ENCODE data around the gene TRAPPC5.
A peak's percentile ranks its signal among the peaks of the same experiment; 100 is the strongest.

The TRAPPC5 gene

DNA sequence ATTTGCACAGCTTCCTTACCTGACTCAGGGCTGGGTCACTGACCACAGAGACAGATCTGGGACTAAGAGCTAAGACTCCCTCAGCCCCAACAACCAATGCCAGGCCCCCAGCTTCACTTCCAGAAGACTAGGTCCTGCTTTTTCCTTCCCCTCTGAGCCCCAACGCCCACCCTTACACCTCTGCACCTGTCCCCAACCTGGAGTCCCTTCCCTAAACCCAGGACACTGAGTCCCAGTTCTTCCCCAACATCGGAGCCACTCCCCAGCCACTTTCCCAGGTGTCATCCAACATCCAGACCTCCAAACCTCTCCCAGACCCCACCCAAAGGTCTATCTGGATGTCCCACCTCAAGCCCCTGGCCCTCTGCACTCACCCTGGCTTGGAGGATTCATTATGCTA is 18.4 kb downstream of the TRAPPC5 start:
- no peak for DNase-seq (ENCODE audit: extremely low read depth in 1 of 2, low read depth in 1 of 2)

GRCh38 chr19:7699417-7700401 is 19.1 kb downstream of the TRAPPC5 start:
- DNase-seq (ENCODE audit: extremely low read depth in 1 of 2, low read depth in 1 of 2): no peak

DNA sequence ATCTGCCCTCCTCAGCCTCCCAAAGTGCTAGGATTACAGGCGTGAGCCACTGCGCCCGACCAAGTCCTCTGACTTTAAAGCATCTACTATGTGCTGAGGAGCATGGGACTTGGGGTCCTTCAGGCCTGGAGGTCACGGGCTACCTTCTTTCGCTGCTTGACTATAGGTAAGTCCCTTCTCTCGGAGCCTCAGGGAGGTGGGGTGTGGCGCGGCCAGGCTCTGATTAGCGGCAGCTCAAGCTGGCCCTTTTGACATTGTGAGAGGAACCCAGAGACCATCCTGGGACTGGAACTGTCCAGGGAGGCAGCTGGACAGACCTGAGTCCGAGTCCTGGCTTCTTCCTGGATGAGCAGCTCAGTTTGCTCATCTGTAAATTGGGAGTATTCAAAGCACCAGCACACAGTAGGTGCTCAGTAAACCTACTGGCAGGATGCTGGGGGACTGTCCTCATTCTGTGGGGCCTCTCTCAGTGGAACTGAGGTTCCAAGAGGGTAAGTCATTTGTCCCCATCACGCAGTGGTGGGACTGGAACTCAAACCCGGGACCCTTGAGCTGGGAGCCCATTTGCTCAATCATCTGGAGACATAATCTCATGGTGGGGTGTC is 20.5 kb downstream of the TRAPPC5 start:
- no peak for DNase-seq (ENCODE audit: extremely low read depth in 1 of 2, low read depth in 1 of 2)

GRCh38 chr19:7701654-7702457 is 21.2 kb downstream of the TRAPPC5 start, which contains the start of gene FCER2:
FCER2 (minus strand) TSS chr19:7702131; CDS start chr19:7699760, 2,371 bp downstream.
- DNase-seq (ENCODE audit: extremely low read depth in 1 of 2, low read depth in 1 of 2): no peak

DNA sequence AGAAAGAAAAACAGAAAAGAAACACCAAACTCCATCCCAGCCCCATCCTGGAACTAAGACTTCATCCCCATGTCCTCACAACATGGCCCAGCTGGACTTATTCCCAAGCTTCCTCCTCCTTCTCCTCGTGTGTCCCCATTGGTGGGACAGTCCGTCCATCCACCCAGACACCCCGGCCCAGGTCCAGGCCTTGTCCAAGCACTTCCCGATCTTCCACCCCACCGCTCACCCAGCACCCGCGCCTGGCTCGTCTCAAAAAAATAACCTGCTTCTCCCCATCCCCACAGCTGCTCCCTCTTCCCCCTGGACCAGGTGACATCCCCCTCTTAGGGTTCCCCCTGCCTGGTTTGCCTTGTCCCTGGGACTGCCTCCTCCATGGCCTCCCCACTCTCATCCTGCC is 22.7 kb downstream of the TRAPPC5 start:
- DNase-seq (ENCODE audit: extremely low read depth in 1 of 2, low read depth in 1 of 2): no peak

GRCh38 chr19:7704280-7705060 is 23.8 kb downstream of the TRAPPC5 start:
- no peak for DNase-seq (ENCODE audit: extremely low read depth in 1 of 2, low read depth in 1 of 2)

DNA sequence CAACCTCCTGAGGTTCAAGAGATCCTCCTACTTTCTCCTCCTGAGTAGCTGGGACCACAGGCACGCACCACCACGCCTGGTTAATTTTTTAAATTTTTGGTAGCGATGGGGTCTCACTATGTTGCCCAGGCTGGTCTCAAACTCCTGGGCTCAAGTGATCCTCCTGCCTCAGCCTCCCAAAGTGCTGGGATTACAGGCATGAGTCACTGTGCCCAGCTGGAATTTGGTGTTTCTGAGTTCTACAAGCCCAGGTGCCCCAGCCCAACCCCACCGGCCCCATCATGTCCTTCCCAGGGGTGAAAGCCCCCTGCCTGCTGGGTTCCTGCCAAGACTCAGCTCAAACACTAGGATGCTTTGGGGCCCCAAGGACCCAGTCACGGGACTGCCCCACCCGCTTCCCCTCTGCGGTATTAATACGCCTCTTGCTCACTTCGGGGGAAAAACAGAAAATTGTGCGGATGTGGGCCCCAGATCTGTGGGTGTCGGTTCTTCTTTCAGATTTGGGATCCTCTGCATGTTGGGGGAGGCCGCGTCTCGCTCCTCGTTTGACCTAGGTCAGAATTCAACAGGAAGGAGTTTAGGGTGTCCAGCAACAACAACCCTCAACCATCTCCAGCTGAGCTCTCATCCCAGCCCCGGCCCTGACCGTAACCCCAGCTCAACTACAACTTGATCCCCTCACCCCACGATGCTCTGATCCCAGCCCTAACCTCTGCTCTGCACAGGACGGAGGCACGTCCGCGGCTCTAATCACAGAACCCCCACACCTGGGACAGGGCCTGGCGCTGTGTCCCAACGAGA is 25.0 kb downstream of the TRAPPC5 start:
- peak; percentile 28 to 50 for DNase-seq (ENCODE audit: extremely low read depth in 1 of 2, low read depth in 1 of 2)

- no peak for DNase-seq (ENCODE audit: extremely low read depth in 1 of 2, low read depth in 1 of 2)
Observed at GRCh38 chr19:7706188-7706954, 25.7 kb downstream of the TRAPPC5 start.

DNA sequence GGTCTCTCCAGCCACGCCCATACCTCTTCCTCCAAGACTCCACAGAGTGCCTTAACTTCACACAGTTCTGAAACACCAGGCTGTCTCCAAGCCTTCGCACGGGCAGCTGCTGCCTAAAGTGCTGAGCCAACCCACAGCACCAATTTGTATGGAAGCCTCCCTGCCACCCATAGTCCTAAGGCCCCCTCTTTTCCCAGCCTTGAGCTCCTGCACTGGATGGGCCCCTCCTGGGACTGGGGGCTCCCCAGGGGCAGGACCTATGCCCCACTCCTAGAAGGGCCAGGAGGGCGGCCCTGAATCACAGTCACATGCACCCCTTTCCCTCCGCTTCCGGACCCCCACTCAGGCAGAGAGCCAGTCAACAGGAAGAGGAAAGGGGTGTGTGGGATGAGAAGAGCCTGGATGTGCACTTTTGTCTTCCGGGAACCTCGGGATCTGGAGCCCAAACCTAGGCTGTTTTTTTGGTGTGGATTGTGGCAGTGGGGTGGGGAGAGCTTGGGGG is 26.4 kb downstream of the TRAPPC5 start:
- DNase-seq (ENCODE audit: extremely low read depth in 1 of 2, low read depth in 1 of 2): no peak

GRCh38 chr19:7709932-7710460 is 29.4 kb downstream of the TRAPPC5 start:
- no peak for DNase-seq (ENCODE audit: extremely low read depth in 1 of 2, low read depth in 1 of 2)

GRCh38 chr19:7710616-7711015 is 30.0 kb downstream of the TRAPPC5 start:
- DNase-seq (ENCODE audit: extremely low read depth in 1 of 2, low read depth in 1 of 2): no peak

DNA sequence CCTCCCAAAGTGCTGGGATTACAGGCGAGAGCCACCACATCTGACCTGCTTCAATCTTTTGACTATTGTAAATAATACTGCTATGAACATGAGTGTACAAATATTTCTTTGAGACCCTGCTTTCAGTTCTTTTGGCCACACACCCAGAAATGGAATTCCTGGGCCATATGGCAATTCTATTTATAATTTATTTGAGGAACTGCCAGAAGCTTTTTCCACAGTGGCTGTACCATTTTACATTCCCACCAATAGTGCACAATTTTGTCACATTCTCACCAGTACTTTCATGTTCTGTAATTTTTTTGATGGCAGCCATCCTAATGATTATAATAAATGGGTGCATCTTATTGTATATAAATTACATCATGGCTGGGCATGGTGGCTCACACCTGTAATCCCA is 35.0 kb downstream of the TRAPPC5 start:
- DNase-seq (ENCODE audit: extremely low read depth in 1 of 2, low read depth in 1 of 2): no peak

DNA sequence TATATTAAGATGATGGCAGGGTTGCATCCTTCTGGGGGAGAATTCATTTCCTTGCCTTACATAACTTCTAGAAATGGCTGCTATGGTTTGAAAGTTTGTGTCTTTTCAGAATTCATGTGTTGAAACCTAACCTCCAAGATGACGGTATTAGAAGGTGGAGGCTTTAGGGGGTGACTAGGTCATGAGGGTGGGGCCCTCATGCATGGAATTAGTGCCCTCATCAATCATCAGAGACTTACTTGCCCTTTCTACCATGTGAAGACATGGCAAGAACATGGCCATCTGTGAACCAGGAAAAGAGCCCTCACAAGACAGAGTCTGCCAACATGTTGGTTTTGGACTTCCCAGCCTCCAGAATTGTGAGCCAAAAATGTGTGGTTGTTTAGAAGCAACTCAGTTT is 36.1 kb downstream of the TRAPPC5 start:
- no peak for DNase-seq (ENCODE audit: extremely low read depth in 1 of 2, low read depth in 1 of 2)

DNA sequence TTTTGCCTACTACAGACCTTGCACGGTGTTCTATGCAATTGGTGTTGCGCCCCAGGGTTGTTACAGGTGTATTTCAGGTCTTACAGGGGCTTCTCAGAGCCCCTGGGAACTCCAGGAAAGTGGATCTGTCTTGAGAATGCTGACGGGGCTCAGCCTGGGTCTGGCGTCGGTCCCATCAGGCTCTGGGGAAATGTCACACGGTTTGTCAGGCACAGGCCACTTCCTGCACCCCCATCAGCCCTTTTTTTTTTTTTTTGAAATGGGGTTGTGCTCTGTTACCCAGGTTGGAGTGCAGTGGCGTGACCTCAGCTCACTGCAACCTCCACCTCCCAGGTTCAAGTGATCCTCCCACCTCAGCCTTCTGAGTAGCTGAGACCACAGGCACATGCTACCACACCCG is 38.0 kb downstream of the TRAPPC5 start:
- DNase-seq (ENCODE audit: extremely low read depth in 1 of 2, low read depth in 1 of 2): no peak

GRCh38 chr19:7720351-7720750 is 39.7 kb downstream of the TRAPPC5 start:
- DNase-seq (ENCODE audit: extremely low read depth in 1 of 2, low read depth in 1 of 2): no peak

DNA sequence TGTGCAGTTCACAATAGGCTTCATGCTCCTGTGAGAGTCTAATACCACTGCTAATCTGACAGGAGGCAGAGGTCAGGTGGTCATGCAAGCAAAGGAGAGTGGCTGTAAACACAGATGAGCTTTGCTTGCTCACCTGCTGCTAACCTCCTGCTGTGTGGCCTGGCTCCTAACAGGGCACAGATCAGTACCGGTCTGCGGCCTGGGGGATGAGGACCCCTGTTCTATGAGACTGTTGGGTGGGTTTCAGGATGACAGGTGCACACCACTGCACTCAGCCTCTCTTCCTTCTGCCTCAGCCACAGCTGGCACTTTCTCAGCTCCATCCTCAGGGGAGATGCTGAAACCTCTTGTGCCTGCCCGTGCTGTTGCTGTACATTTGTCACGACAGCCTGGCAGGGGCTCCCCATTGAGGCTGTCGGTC is 41.6 kb downstream of the TRAPPC5 start:
- DNase-seq (ENCODE audit: extremely low read depth in 1 of 2, low read depth in 1 of 2): no peak

DNA sequence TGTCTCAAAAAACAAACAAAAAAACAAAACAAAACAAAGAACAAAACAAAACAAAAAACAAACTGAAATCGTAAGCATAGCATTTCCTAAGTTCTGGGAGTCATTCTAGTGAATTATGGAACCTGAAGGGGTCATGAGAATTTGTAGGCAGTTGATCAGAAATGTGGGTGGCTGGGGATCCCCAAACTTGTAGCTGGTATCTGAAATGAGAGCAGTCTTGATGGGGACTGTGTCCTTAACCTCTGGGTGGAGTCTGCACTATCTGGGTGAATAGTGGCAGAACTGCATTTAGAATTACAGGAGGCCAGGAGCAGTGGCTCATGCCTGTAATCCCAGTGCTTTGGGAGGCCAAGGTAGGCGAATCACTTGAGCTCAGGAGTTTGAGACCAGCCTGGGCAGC is 45.2 kb downstream of the TRAPPC5 start:
- no peak for DNase-seq (ENCODE audit: extremely low read depth in 1 of 2, low read depth in 1 of 2)

DNA sequence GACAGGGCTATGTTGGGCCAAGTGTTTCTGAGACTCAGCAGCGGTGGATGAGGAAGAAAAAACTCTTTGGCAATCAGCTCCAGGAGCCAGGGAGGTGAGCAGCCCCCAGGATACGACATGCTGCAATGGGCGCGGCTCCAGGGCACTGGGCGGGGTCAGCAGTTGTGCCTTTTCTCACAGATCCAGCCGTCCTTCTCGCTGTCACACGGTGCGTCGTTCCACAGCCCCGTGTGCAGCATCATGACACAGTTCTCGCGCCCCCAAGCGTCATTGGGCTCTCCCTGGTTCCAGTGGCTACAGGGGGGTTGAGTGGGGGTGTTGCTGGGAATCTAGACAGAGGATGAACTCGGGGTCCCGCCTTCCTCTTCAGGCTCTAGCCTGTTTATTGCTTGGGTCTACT is 48.6 kb downstream of the TRAPPC5 start:
- no peak for DNase-seq (ENCODE audit: extremely low read depth in 1 of 2, low read depth in 1 of 2)

All from activated CD8-positive, alpha-beta memory T cell treated with anti-CD3 and anti-CD28 coated beads for 1 hour (primary cell).